ENCODE measurements around the gene TMEM163. TPM values are rescaled to one million over a fixed set of nuclear protein-coding genes. Genes with fewer than 3 reads are reported as not detected.

The TMEM163 gene
- total and polyA plus RNA-seq, 2 donors from 2014 or later = 2.6 to 5.9 TPM

DNA sequence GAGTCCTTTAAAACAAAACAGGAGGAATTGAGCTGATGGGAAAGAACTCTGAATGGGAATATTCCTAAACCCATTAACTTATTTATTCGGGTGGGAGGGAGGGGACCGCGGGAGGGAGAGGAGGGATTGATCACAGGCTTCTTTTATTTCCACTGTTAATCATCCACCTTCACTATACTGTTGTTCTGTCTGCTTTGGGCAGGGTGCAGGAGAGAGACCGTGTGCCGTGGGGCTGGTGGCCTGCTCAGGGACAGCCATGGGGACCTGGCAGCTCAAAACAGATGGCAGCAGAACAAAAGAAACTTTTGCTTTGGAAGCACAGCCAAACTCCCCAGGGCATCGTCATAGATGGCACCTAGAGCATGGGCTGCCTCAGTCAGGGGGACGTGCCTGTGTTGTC, 269.6 kb downstream of the TMEM163 start:
- Histone ChIP-seq H3K4me3 (ENCODE audit: low read length in 3 of 3) (no peak overlapping the region), H3K9me3 (ENCODE audit: control insufficient read depth in 2 of 3, insufficient read depth in 1 of 3, low read length in 3 of 3) (no peaks in the 10 kb centered on the region), H3K27me3 (ENCODE audit: control insufficient read depth, insufficient read depth, low read length) (no peaks in the 10 kb centered on the region), H3K4me1 (ENCODE audit: control insufficient read depth in 2 of 3, insufficient read depth in 2 of 3, low read depth in 1 of 3, low read length in 3 of 3) (peaks cover 0 to 7% (median 5%) of the 10 kb centered on the region in 3 donors), H3K36me3 (ENCODE audit: control insufficient read depth in 2 of 3, insufficient read depth in 3 of 3, low read length in 3 of 3) (peaks cover 0 to 3% (median 0%) of the 10 kb centered on the region in 3 donors), H3K9ac (ENCODE audit: low read length in 3 of 3) (no peak overlapping the region), H3K27ac (ENCODE audit: low read depth in 2 of 2, low read length in 2 of 2) (no peak overlapping the region)
- FAIRE-seq (no peak), DNase-seq (no peak)
- TF ChIP-seq, protein P1, sequence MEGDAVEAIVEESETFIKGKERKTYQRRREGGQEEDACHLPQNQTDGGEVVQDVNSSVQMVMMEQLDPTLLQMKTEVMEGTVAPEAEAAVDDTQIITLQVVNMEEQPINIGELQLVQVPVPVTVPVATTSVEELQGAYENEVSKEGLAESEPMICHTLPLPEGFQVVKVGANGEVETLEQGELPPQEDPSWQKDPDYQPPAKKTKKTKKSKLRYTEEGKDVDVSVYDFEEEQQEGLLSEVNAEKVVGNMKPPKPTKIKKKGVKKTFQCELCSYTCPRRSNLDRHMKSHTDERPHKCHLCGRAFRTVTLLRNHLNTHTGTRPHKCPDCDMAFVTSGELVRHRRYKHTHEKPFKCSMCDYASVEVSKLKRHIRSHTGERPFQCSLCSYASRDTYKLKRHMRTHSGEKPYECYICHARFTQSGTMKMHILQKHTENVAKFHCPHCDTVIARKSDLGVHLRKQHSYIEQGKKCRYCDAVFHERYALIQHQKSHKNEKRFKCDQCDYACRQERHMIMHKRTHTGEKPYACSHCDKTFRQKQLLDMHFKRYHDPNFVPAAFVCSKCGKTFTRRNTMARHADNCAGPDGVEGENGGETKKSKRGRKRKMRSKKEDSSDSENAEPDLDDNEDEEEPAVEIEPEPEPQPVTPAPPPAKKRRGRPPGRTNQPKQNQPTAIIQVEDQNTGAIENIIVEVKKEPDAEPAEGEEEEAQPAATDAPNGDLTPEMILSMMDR (IDR thresholded peaks at IDR 0.05; ENCODE audit: borderline replicate concordance, extremely low read depth, insufficient read depth) = no peak
- intact Hi-C loops (cut with DNase I) = no loop called here

DNA sequence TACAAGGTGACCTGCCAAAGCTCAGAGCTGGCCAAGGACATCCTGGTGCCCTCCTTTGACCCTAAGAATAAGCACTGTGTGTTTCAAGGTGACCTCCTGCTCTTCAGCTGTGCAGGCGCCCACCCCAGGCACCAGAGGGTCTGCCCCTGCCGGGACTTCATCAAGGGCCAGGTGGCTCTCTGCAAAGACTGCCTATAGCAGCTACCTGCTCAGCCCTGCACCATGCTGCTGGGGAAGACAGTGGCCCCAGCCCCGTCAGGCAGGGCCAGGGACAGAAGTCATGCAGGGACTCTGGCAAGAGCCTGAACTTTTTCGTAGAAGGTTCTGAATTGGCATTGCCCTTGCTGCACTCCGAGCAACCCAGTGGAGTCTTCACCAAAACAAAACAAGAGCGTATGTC, 270.1 kb downstream of the TMEM163 start:
- TF ChIP-seq, protein P1 (IDR thresholded peaks at IDR 0.05; ENCODE audit: borderline replicate concordance, extremely low read depth, insufficient read depth) = no peak
- no peak overlapping the region for H3K9ac ChIP-seq (ENCODE audit: low read length in 3 of 3)
- intact Hi-C loops (cut with DNase I) = no loop called here
- H3K36me3 ChIP-seq (ENCODE audit: control insufficient read depth in 2 of 3, insufficient read depth in 3 of 3, low read length in 3 of 3) = peaks cover 0 to 3% (median 0%) of the 10 kb centered on the region in 3 donors
- H3K9me3 ChIP-seq (ENCODE audit: control insufficient read depth in 2 of 3, insufficient read depth in 1 of 3, low read length in 3 of 3) = no peaks in the 10 kb centered on the region
- H3K4me3 ChIP-seq (ENCODE audit: low read length in 3 of 3) = no peak overlapping the region
- H3K4me1 ChIP-seq (ENCODE audit: control insufficient read depth in 2 of 3, insufficient read depth in 2 of 3, low read depth in 1 of 3, low read length in 3 of 3) = peaks cover 0 to 2% (median under 1%) of the 10 kb centered on the region in 3 donors
- no peaks in the 10 kb centered on the region for H3K27me3 ChIP-seq (ENCODE audit: control insufficient read depth, insufficient read depth, low read length)
- no peak for FAIRE-seq
- no peak overlapping the region for H3K27ac ChIP-seq (ENCODE audit: low read depth in 2 of 2, low read length in 2 of 2)
- no peak for DNase-seq

DNA sequence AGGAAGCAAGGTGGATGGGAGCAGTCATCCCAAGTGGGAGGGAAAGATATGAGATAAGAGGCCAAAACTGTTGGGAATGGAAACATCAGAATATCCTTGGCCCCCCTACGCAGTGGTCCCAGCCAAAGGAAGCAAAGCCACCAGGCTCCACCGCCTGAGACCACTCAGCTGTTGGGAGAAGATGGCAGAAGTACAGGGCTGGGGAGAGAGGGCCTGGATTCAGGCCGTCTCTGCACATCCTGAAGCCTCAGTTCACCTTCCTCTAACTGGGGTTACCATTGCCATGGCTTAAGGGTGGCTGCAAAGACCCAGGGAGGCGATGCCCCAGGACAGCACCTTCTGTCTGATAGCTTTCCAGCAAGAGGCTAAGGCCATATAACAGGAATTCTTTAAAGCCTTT, 271.1 kb downstream of the TMEM163 start:
- intact Hi-C loops (cut with DNase I) = no loop called here
- H3K4me3 ChIP-seq (ENCODE audit: low read length in 3 of 3) = no peak overlapping the region
- H3K27ac ChIP-seq (ENCODE audit: low read depth in 2 of 2, low read length in 2 of 2) = no peak overlapping the region
- H3K27me3 ChIP-seq (ENCODE audit: control insufficient read depth, insufficient read depth, low read length) = no peaks in the 10 kb centered on the region
- H3K9me3 ChIP-seq (ENCODE audit: control insufficient read depth in 2 of 3, insufficient read depth in 1 of 3, low read length in 3 of 3) = no peaks in the 10 kb centered on the region
- DNase-seq (no peak), FAIRE-seq (no peak)
- H3K9ac ChIP-seq (ENCODE audit: low read length in 3 of 3) = no peak overlapping the region
- TF ChIP-seq, protein P1 (IDR thresholded peaks at IDR 0.05; ENCODE audit: borderline replicate concordance, extremely low read depth, insufficient read depth) = no peak
- H3K36me3 ChIP-seq (ENCODE audit: control insufficient read depth in 2 of 3, insufficient read depth in 3 of 3, low read length in 3 of 3) = peaks cover 0 to 3% (median 2%) of the 10 kb centered on the region in 3 donors
- no peaks in the 10 kb centered on the region for H3K4me1 ChIP-seq (ENCODE audit: control insufficient read depth in 2 of 3, insufficient read depth in 2 of 3, low read depth in 1 of 3, low read length in 3 of 3)
